Upper lobe of left lung (tissue), 6 donors: Measurements from ENCODE around the gene IL13. TPM values are rescaled to one million over a fixed set of nuclear protein-coding genes. Genes with fewer than 3 reads are reported as not detected.
A peak's percentile ranks its signal among the peaks of the same experiment; 100 is the strongest.

Source experiments
- ATAC-seq, 2 donors: fragments of 200-7000 bp; cut with Tn5 transposase; one replicate each; pipeline ENCODE4 v1.9.1; 2022; ENCODE audit warnings: mild to moderate bottlenecking in 2 of 2, moderate library complexity in 2 of 2; ENCODE audit not compliant: low FRiP score in 2 of 2
- DNase-seq, 2 donors: peaks; one replicate each; pipeline ENCODE4 v3.0.0-alpha.2; 2019 to 2020
- H3K27ac ChIP-seq, 4 donors: fragments of 200-600 bp; sonication (generic); one replicate each; pipeline ENCODE4 v1.5.1; 2016 to 2019
- H3K27me3 ChIP-seq, 4 donors: fragments of 200-600 bp; sonication (generic); one replicate each; pipeline ENCODE4 v1.5.1; 2017 to 2019
- H3K36me3 ChIP-seq, 4 donors: fragments of 200-600 bp; sonication (generic); one replicate each; pipeline ENCODE4 v1.5.1; 2016 to 2019
- H3K4me1 ChIP-seq, 4 donors: fragments of 200-600 bp; sonication (generic); one replicate each; pipeline ENCODE4 v1.5.1; 2018 to 2019
- H3K4me3 ChIP-seq, 4 donors: fragments of 200-600 bp; sonication (generic); one replicate each; pipeline ENCODE4 v1.5.1; 2017 to 2019; ENCODE audit warnings: mild to moderate bottlenecking in 2 of 4, moderate library complexity in 1 of 4
- H3K9me3 ChIP-seq, 4 donors: fragments of 200-600 bp; sonication (generic); one replicate each; pipeline ENCODE4 v1.5.1; 2018 to 2019
- CTCF ChIP-seq, 6 experiments: fragments of 450-650 bp in 4 of 6; fragments of 200-600 bp in 2 of 6; sonication (generic) in 2 of 6; IDR thresholded peaks; one replicate each; pipeline ENCODE4 v1.5.1; 2016 to 2019; ENCODE audit warnings: antibody characterized with exemption in 6 of 6
- EP300 ChIP-seq, 4 donors: sonication (generic); formaldehyde crosslinking; IDR thresholded peaks; one replicate each; pipeline ENCODE4 v1.5.1; 2017; ENCODE audit warnings: antibody characterized with exemption in 4 of 4, control low read depth in 2 of 4
- POLR2A ChIP-seq, 4 donors: fragments of 450-650 bp; IDR thresholded peaks; one replicate each; pipeline ENCODE4 v1.5.1; 2016 to 2017; ENCODE audit warnings: antibody characterized with exemption in 4 of 4, mild to moderate bottlenecking in 2 of 4
- POLR2AphosphoS5 ChIP-seq, 2 donors: sonication (generic); formaldehyde crosslinking; IDR thresholded peaks; one replicate each; pipeline ENCODE4 v1.5.1; 2017; ENCODE audit warnings: antibody characterized with exemption in 2 of 2
- WGBS, 2 donors: methylation state at CpG; one replicate each; pipeline ENCODE4 v1.1.5; 2017 to 2018; 5-methylcytosine and 5-hydroxymethylcytosine counted together
- total RNA-seq, 6 donors: library from RNA; depleted of rRNA in 4 of 6; stranded (reverse); fragments of >200 nt in 4 of 6; gene quantifications; one replicate each; pipeline versions ENCODE4 v1.1.0 to v1.2.1, GENCODE V29; 2016 to 2021
- donor health status: DM: no; HTN: no; CAD: no; lungs with moderate emphysema.
- donor health status: DM: no; HTN: yes; CAD: no; lungs with severe emphysema.

The IL13 gene
- total RNA-seq, 6 donors from 2014 or later: 0.49 to 1.0 TPM; not detected in 4

GRCh38 chr5:132674671-132675506 is 16.9 kb downstream of the IL13 start:
- Histone ChIP-seq H3K36me3 (no peaks in the 10 kb centered on the region), H3K27ac (peak overlapping the region; percentile 62 to 74 (median 66)), H3K9me3 (no peaks in the 10 kb centered on the region), H3K4me3 (no peak overlapping the region), H3K4me1 (peaks cover 4 to 11% (median 6%) of the 10 kb centered on the region in 4 donors), H3K27me3 (no peaks in the 10 kb centered on the region)
- DNase-seq: peak in 1 of 2 donors; percentile 43
- TF ChIP-seq EP300 (IDR thresholded peaks at IDR 0.05): no peak
- no peak for TF ChIP-seq CTCF (IDR thresholded peaks at IDR 0.05)
- no peak for TF ChIP-seq POLR2AphosphoS5 (IDR thresholded peaks at IDR 0.05)
- TF ChIP-seq POLR2A (IDR thresholded peaks at IDR 0.05): no peak
- ATAC-seq: peak; percentile 61 to 82
- 57 to 63% methylated on average over 7 to 13 of the region's 13 CpGs for WGBS, 2 donors

GRCh38 chr5:132675936-132676689 is 18.1 kb downstream of the IL13 start:
- DNase-seq (no peak), ATAC-seq (no peak)
- 88 to 91% methylated on average over 11 of the region's 11 CpGs for WGBS, 2 donors
- peak overlapping the region in 2 of 4 donors; percentile 55 to 70 for H3K27ac ChIP-seq
- peaks cover 4 to 11% (median 6%) of the 10 kb centered on the region in 4 donors for H3K4me1 ChIP-seq
- no peak overlapping the region for H3K4me3 ChIP-seq
- H3K9me3 ChIP-seq: no peaks in the 10 kb centered on the region
- no peaks in the 10 kb centered on the region for H3K27me3 ChIP-seq
- TF ChIP-seq POLR2A (IDR thresholded peaks at IDR 0.05): no peak
- no peaks in the 10 kb centered on the region for H3K36me3 ChIP-seq

- WGBS, 2 donors: 46 to 48% methylated on average over 7 of the region's 7 CpGs
- TF ChIP-seq EP300 (IDR thresholded peaks at IDR 0.05) (peak in 1 of 4 donors; percentile 3), POLR2A (IDR thresholded peaks at IDR 0.05) (no peak), CTCF (IDR thresholded peaks at IDR 0.05) (peak in 3 of 6 experiments; percentile 14 to 52 (median 30)), POLR2AphosphoS5 (IDR thresholded peaks at IDR 0.05) (peak; percentile 45 to 57)
- ATAC-seq (peak; percentile 80 to 91), DNase-seq (peak in 1 of 2 donors; percentile 92)
- Histone ChIP-seq H3K4me3 (no peak overlapping the region), H3K4me1 (peaks cover 4 to 11% (median 6%) of the 10 kb centered on the region in 4 donors), H3K27ac (peak overlapping the region; percentile 17 to 70 (median 52)), H3K27me3 (no peaks in the 10 kb centered on the region), H3K36me3 (no peaks in the 10 kb centered on the region), H3K9me3 (no peaks in the 10 kb centered on the region)
Observed at GRCh38 chr5:132677191-132677590, 19.2 kb downstream of the IL13 start.

- ATAC-seq (no peak), DNase-seq (no peak)
- Histone ChIP-seq H3K27me3 (no peaks in the 10 kb centered on the region), H3K9me3 (no peaks in the 10 kb centered on the region), H3K36me3 (no peaks in the 10 kb centered on the region), H3K4me1 (peaks cover 4 to 11% (median 6%) of the 10 kb centered on the region in 4 donors), H3K27ac (peak overlapping the region in 1 of 4 donors; percentile 70), H3K4me3 (no peak overlapping the region)
- no peak for TF ChIP-seq CTCF (IDR thresholded peaks at IDR 0.05)
- no peak for TF ChIP-seq POLR2A (IDR thresholded peaks at IDR 0.05)
- TF ChIP-seq EP300 (IDR thresholded peaks at IDR 0.05): no peak
- no peak for TF ChIP-seq POLR2AphosphoS5 (IDR thresholded peaks at IDR 0.05)
- WGBS, 2 donors: 85 to 89% methylated on average over 15 of the region's 15 CpGs
Observed at GRCh38 chr5:132677682-132678400, 19.9 kb downstream of the IL13 start.
